ENCODE data around the gene PPP1R1B. TPM values are rescaled to one million over a fixed set of nuclear protein-coding genes. Genes with fewer than 3 reads are reported as not detected.

The PPP1R1B gene
- total RNA-seq, 1 experiment from 2014 or later: not detected

DNA sequence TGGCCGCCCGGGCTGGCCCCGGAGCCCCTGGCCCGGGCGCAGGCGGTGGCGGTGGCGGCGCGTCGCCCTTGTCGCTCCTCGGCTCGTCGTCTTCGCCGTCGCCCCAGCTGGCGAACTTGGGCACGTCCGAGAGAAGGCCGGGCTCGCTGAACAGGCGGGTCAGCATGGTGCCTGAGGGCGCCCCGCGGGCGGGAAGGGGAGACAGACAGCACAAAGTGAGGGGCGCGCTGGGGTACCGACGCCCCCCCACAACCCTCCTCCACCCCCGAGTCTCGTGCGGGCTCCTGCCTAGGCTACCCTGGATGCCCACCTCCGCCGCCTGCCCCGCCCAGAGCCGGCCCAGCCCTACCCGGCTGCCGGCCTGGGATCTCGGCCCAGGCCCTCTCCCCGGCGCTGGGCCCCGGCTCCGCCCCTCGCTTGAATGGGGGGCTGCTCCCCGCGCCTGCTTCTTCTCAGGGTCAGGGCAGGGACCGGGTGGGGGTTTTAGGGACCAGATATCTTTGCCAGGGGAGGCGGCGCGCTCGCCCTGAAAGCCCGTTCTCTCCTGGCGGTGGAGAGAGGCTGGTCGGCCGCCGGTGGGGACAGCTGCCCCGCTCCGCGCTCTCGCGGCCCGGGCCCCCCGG is 20.2 kb upstream of the PPP1R1B start:
- Histone ChIP-seq H3K27me3 (peaks cover 4% of the 10 kb centered on the region), H3K27ac (no peak overlapping the region), H3K36me3 (no peaks in the 10 kb centered on the region), H3K4me3 (peak overlapping the region; percentile 50), H3K4me1 (peaks cover 3% of the 10 kb centered on the region; the same call in 1 of the 2 replicates), H3K9me3 (replicated peaks) (no peaks in the 10 kb centered on the region)
- no peak for DNase-seq

DNA sequence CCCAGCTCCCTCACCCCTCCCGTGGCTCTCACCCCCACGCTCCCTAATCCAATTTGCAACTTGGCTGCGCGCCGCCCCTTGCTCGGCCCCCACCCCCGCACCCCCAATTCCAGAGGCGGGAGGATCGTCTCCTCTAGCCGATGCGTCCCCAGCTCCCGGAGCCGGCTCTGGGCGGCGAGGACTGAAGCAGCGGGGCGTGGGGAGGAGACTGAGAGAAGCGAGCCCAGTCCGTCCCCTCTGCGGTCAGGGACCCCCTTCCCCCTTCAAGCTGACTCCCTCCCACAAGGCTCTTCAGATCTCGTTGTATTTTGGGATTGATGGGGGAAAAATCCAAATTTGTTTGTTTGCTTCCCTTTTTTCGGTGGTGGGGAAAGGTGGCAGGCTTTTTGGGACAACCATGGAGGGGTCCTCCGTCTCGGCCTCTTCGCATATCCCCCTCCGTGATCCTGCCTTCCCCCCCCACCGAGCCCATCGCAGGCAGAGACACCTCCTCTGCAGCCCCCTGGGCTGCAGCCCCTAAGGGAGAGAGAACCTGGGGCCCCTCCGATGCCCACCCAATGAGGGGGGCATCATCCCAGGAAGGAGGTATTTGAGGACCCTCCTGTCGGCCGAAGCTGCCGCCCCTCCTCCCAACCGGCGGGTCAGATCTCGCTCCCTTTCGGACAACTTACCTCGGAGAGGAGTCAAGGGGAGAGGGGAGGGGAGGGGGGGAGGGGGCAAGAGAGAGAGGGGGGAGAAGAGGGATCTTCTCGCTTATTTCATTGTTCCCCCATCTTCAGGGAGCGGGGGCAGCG is 19.5 kb upstream of the PPP1R1B start:
- H3K27ac ChIP-seq: no peak overlapping the region
- no peaks in the 10 kb centered on the region for H3K36me3 ChIP-seq
- H3K4me1 ChIP-seq: peaks cover 3% of the 10 kb centered on the region; the same call in 1 of the 2 replicates
- H3K4me3 ChIP-seq: peak overlapping the region; percentile 50
- no peak for DNase-seq
- H3K27me3 ChIP-seq: no peaks in the 10 kb centered on the region; the same call in 1 of the 2 replicates
- no peaks in the 10 kb centered on the region for H3K9me3 ChIP-seq (replicated peaks)

DNA sequence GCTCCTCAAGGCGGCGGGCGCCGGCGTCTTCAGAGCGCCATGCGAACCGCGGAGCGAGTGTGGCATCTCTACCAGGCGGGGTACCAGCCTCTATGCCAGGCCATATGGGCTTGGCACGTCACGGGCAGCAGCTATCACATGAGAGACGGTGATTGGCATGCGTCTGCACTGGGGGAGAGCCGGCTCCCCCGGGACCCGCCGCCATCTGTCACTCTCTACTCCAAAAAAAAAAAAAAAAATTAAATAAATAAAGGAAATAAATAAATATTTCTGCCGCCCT is 19.0 kb upstream of the PPP1R1B start, which contains the start of gene NEUROD2:
NEUROD2 (minus strand) TSS at position 70 of the 280 bp plus-strand sequence. CDS start 1,321 bp downstream, outside the sequence.
- Histone ChIP-seq H3K36me3 (no peaks in the 10 kb centered on the region), H3K9me3 (replicated peaks) (no peaks in the 10 kb centered on the region), H3K27me3 (no peaks in the 10 kb centered on the region; the same call in 1 of the 2 replicates), H3K4me3 (peak within 1 kb of the TSS; percentile 50), H3K27ac (no peak within 1 kb of the TSS), H3K4me1 (no peaks in the 10 kb centered on the region; the same call in 1 of the 2 replicates)
- DNase-seq: no peak

DNA sequence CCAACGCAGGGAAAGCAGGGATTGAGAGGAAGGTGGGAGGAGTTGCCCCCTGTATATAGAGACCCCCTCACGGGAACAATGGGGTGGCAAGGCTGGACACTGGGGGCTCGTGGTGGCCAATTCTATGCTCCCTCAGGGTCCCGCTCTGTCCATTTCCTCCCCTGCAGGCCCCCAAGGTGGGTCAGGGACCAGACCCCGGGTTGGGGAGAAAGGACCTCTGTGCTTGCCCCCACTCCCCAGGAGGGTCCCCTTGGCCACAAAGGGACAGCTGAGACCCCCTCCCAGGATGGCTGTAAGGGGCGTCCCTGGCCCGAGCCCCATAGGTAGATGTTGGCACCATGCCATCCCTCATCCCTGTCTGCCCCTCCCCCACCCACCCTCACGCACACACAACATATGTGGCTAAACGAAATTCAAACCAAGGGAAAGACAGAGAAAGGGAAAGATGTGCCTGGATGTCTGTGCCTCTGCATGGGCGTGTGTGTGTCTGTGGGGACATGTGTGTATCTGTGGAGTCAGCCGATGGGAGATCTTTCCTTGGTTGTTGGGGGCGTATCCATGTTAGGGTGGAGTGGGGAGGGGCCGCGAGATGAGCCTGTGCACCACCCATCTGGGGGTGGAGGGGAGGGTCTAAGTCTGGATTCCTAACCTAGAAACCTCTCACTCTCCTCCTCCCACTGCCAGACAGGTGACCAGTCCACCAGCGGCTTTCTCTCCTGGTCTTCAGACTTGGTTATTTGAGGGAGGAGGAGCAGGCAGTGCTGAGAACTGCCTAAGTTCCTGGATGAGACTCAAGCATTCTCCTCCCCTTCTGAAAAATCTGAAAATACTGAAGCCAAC is 18.4 kb upstream of the PPP1R1B start:
- H3K27me3 ChIP-seq: no peaks in the 10 kb centered on the region; the same call in 1 of the 2 replicates
- no peaks in the 10 kb centered on the region for H3K9me3 ChIP-seq (replicated peaks)
- DNase-seq: no peak

DNA sequence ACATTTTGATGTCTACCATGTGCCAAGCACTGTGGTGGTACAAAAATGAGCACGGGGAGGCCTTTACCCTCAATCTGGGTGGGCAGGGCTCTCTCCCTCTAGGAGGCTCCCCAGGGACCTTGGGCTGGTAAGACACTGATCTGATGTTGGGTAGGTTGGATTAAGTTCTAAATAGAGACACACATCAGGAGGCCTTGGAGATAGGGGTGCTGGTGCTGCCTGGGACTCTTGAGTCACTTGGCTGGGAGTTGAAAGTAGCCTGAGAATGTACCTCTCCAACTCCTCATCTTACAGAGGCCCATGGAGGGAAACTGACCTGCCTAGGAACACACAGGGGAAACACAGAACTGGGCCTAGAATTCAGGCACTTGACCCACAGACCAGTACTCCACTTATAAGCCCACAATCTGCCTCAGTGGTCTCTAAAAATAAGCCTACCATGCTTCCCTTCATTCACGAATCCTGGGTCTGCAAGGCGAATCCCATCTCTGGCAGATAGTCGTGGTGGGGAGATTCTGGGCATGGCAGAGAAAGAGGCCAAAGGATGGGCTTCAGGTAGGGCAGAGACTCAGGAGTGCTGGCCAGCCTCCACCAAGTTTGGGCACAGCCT is 17.2 kb upstream of the PPP1R1B start:
- no peak overlapping the region for H3K27ac ChIP-seq
- no peaks in the 10 kb centered on the region for H3K9me3 ChIP-seq (replicated peaks)
- no peak overlapping the region for H3K4me3 ChIP-seq
- H3K27me3 ChIP-seq: no peaks in the 10 kb centered on the region; the same call in 1 of the 2 replicates
- H3K36me3 ChIP-seq: no peaks in the 10 kb centered on the region
- H3K4me1 ChIP-seq: no peaks in the 10 kb centered on the region
- DNase-seq: no peak

More for the DNA sequence above, 18.4 kb upstream of the PPP1R1B start:
- no peak overlapping the region for H3K27ac ChIP-seq
- H3K4me3 ChIP-seq: no peak overlapping the region
- H3K4me1 ChIP-seq: no peaks in the 10 kb centered on the region
- no peaks in the 10 kb centered on the region for H3K36me3 ChIP-seq

DNA sequence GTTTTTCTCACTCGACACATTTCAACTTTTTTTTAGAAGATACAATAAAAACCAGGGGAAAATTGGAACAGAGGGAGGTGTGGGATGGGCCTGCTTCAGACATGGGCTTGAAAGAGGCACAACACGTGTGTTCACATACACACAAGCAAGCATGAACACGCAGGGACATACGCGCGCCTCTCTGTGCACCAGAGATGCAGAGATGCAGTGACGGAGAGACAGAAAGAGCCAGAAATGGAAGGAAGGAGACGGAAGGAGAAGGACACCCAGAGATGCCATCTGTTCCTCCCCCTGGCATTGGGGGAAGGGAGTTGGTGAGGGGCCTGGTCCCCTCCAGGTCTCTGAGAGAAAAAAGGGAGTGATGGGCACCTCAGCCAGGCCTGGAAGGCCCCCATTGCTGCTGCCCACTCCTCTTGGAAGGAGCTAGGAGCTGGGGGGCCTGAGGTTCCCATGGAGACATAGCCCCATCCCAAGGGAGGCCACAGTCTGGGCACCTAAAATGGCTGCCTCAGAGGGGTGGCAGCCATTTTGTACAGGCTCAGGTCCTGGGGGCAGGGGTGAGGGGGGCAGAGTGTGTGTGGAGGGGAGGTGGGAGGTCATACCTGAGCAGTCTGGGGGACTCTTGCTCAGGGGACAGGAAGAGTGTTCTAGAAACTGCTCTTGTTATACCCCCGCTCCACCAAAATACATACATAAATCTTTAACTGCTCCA is 15.2 kb upstream of the PPP1R1B start:
- Histone ChIP-seq H3K4me1 (no peaks in the 10 kb centered on the region), H3K9me3 (replicated peaks) (no peaks in the 10 kb centered on the region), H3K4me3 (no peak overlapping the region), H3K27me3 (no peaks in the 10 kb centered on the region; the same call in 1 of the 2 replicates), H3K27ac (no peak overlapping the region), H3K36me3 (no peaks in the 10 kb centered on the region)
- DNase-seq: no peak

DNA sequence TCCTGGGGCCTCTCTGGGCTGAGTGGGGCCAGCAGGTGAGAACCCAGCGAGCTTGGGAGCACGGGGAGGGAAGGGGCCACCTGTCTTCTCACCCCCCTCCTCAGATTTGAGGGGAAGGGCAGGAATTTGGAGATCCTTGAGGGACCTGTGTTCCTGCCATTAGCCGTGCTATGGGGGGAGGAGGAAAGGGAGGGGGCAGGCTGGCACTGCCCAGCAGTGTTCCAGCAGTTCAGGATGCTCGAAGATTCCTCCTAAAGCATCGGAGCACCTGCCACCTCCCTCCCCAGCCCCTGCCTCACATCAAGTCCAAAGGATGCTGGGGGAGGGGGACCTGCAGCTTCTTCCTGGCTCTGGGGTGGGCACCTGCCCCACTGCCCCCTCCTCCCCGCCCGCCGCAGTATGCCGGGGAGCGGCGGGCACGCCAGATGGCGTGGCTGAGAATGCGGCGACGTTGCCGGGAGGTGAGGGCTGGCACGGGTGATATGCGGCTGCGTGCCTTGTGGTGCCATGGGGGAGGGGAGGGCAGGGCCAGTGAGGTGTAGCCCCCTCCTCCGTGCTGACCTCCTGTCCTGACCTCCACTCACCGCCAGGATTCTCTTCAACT is 14.4 kb upstream of the PPP1R1B start:
- no peaks in the 10 kb centered on the region; the same call in 1 of the 2 replicates for H3K27me3 ChIP-seq
- H3K27ac ChIP-seq: no peak overlapping the region
- H3K4me3 ChIP-seq: no peak overlapping the region
- no peaks in the 10 kb centered on the region for H3K36me3 ChIP-seq
- no peaks in the 10 kb centered on the region for H3K4me1 ChIP-seq
- H3K9me3 ChIP-seq (replicated peaks): no peaks in the 10 kb centered on the region
- no peak for DNase-seq

DNA sequence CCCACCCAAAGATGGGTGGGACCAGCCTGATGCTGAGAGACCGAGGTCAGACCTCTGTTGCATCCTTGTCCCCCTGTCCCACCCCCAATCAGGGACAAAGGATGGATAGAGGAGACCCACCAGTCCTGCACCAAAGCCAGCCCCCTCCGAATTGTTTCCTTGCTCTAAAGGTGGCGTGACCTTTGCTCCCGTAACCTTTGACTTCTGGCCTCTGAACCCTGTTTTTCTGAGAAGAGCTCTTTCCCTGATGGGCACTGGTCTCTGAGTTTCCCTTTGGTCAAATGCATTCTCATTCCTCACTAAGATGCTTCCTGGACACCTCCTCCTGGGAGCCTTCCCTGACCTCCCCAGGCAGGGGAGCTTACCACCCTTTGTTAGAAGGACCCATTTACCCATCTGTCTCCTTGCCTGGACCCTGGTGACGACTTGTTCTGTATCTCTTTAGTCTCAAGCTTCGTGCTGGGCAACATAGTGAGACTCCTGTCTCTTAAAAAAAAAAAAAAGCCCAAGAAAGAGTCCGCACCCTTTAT is 13.8 kb upstream of the PPP1R1B start:
- H3K27me3 ChIP-seq: no peaks in the 10 kb centered on the region; the same call in 1 of the 2 replicates
- H3K4me1 ChIP-seq: no peaks in the 10 kb centered on the region
- DNase-seq: no peak
- H3K9me3 ChIP-seq (replicated peaks): no peaks in the 10 kb centered on the region
- H3K27ac ChIP-seq: no peak overlapping the region
- H3K4me3 ChIP-seq: no peak overlapping the region
- no peaks in the 10 kb centered on the region for H3K36me3 ChIP-seq

DNA sequence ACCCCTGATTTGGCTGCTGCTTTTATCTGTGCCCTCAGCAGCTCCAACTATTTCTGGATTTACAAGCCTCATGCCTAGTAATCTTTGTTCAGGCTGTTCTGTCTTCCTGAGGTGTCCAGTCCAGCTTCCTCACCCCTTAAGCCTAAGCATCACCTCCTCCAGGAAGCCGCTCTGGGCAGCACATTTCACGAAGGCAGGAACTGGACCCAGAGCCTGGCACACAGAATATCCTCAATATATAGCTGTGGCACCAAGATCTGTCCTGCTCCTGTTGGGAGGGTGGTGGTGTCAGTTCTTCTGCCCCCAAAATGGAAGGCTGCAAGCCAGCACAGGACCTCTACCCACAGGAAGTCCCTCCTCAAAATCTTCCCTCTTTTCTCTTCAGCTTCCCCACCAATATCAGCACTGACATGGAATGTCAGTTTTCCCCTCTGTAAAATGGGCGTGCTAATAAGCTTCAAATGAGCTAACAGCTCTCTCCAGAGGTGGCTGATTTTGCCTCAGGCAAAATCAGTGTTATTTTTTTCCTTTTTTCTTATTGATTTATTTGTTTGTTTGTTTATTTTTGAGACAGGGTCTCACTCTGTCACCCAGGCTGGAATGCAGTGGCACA is 12.1 kb upstream of the PPP1R1B start:
- H3K27ac ChIP-seq: no peak overlapping the region
- no peak for DNase-seq
- peaks cover 2% of the 10 kb centered on the region; the same call in 1 of the 2 replicates for H3K27me3 ChIP-seq
- H3K9me3 ChIP-seq (replicated peaks): no peaks in the 10 kb centered on the region
- no peak overlapping the region for H3K4me3 ChIP-seq
- H3K36me3 ChIP-seq: no peaks in the 10 kb centered on the region
- H3K4me1 ChIP-seq: peaks cover 5% of the 10 kb centered on the region; the same call in 1 of the 2 replicates

DNA sequence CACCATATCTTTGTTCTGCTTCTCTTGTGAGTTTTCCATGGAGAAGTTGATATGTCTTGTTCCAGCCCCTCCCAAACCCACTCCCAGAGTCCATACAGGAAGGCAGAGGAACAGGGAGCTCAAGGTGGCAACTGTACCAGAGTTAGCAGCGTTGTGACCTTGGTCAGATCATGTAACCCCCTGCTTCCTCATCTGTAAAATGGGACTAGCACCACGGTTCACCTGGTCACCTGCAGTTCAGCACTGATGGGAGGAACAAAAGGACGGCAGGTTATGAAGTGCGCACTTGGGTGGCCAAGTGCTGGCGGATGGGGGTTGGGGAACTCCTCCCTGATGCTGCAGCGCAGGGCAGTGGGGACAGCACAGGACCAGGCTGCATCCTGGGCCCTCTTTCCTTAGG is 11.3 kb upstream of the PPP1R1B start:
- Histone ChIP-seq H3K9me3 (replicated peaks) (no peaks in the 10 kb centered on the region), H3K36me3 (no peaks in the 10 kb centered on the region), H3K27me3 (peaks cover 3% of the 10 kb centered on the region; the same call in 1 of the 2 replicates), H3K4me1 (peaks cover 5% of the 10 kb centered on the region; the same call in 1 of the 2 replicates), H3K4me3 (no peak overlapping the region), H3K27ac (no peak overlapping the region)
- DNase-seq: no peak

DNA sequence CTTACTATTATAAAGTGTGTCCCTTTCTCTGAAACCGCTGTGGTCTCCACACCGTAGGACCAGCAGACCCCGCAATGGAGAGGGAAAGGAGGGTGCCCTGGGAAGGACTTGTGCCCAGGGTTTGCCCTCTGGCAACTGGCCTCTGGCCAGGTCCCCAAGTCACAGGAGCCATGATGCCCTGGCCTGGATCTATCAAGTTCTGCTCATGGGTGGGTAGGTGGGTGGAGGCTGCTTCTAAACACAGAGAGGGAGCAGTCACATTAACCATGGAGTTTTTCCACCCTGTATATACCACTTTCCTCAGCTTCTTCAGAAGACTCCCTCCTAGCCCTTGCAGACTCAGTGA is 9.7 kb upstream of the PPP1R1B start:
- H3K9me3 ChIP-seq (replicated peaks): no peaks in the 10 kb centered on the region
- H3K4me1 ChIP-seq: peaks cover 10% of the 10 kb centered on the region; the same call in 1 of the 2 replicates
- peaks cover 3% of the 10 kb centered on the region; the same call in 1 of the 2 replicates for H3K27me3 ChIP-seq
- DNase-seq: no peak
- peak overlapping the region; percentile 65; the same call in 1 of the 2 replicates for H3K4me3 ChIP-seq
- no peak overlapping the region for H3K27ac ChIP-seq
- H3K36me3 ChIP-seq: no peaks in the 10 kb centered on the region

DNA sequence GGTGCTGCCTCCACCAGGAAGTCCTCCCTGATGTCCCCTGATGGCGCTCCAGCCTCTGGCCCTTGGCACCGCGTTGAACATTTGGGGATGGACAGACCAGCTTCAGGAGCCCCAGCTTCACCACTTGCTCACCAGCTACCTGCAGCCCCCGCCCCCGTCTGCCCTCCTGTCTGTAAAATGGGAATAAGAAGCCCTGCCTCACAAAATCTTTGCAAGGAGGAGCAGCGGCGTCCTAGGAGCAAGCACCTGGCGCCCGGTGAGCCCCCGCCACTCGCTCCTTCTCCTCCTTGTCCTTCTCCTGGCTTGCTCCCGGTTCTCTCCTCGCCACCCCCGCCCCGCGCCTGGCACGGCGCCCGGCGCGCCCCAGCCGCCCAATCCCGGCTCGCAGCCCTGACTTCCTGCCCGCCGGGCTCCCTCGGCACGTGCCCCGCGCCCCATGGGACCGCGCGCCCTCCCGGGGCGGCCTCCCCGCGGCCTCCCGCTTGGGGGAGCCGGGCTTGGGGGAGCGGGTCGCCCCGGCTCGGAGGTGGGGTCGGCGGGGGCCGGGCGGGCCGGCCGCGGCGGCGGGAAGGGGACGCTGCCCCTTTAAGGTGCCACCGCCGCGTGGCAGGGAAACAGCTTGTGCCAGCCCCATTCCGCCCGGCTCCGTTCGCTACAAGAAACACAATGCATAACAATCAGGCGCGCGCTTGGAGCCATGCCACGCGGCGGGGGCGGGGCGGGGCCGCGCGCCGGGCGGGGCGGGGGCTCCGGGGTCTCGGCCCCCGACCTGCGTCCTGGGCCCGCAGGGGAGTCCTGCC is 9.1 kb upstream of the PPP1R1B start:
- peak overlapping the region; percentile 65 for H3K4me3 ChIP-seq
- H3K27me3 ChIP-seq: peaks cover 3% of the 10 kb centered on the region; the same call in 1 of the 2 replicates
- peaks cover 14% of the 10 kb centered on the region; the same call in 1 of the 2 replicates for H3K4me1 ChIP-seq
- no peaks in the 10 kb centered on the region for H3K9me3 ChIP-seq (replicated peaks)
- H3K36me3 ChIP-seq: no peaks in the 10 kb centered on the region
- peak; percentile 68 to 70 for DNase-seq
- no peak overlapping the region for H3K27ac ChIP-seq

Data from SJCRH30 (cell line).